ENCODE results near the gene ISCU. TPM values are rescaled to one million over a fixed set of nuclear protein-coding genes. Genes with fewer than 3 reads are reported as not detected.

ISCU gene
- total RNA-seq, 2 donors from 2014 or later: 82.7 to 160 TPM

GRCh38 chr12:108564724-108565123, 2.3 kb downstream of the ISCU start:
- Histone ChIP-seq H3K9me3 (no peaks in the 10 kb centered on the region), H3K4me1 (peaks cover 45% of the 10 kb centered on the region), H3K36me3 (replicated peaks in 1 of 2; ENCODE audit: insufficient read depth in 1 of 2, low read depth in 2 of 2) (peaks cover 0 to 7% of the 10 kb centered on the region in 2 donors), H3K27ac (no peak overlapping the region), H3K4me3 (no peak overlapping the region), H3K27me3 (no peaks in the 10 kb centered on the region)
- no peak for ATAC-seq
- no peak for TF ChIP-seq POLR2A (IDR thresholded peaks at IDR 0.05)
- TF ChIP-seq CTCF (IDR thresholded peaks at IDR 0.05): no peak
- intact Hi-C loops (cut with DNase I): no loop called here
- no peak for DNase-seq

- TF ChIP-seq POLR2A (IDR thresholded peaks at IDR 0.05) (no peak), CTCF (IDR thresholded peaks at IDR 0.05) (no peak)
- Histone ChIP-seq H3K36me3 (replicated peaks in 1 of 2; ENCODE audit: insufficient read depth in 1 of 2, low read depth in 2 of 2) (peaks cover 0 to 7% of the 10 kb centered on the region in 2 donors), H3K4me1 (peaks cover 40% of the 10 kb centered on the region), H3K27ac (peak overlapping the region in 1 of 4 donors; percentile 33), H3K9me3 (no peaks in the 10 kb centered on the region), H3K27me3 (no peaks in the 10 kb centered on the region), H3K4me3 (no peak overlapping the region)
- DNase-seq: no peak
- intact Hi-C loops (cut with DNase I): no loop called here
- 86 to 90% methylated on average over 3 of the region's 3 CpGs for WGBS, 2 donors
- no peak for ATAC-seq
Observed at GRCh38 chr12:108565146-108565545, 2.8 kb downstream of the ISCU start.

- intact Hi-C loops (cut with DNase I): no loop called here
- Histone ChIP-seq H3K27ac (peak overlapping the region; percentile 29 to 61 (median 39)), H3K27me3 (no peaks in the 10 kb centered on the region), H3K4me3 (no peak overlapping the region), H3K9me3 (no peaks in the 10 kb centered on the region), H3K36me3 (replicated peaks in 1 of 2; ENCODE audit: insufficient read depth in 1 of 2, low read depth in 2 of 2) (peaks cover 0 to 7% of the 10 kb centered on the region in 2 donors), H3K4me1 (peaks cover 37% of the 10 kb centered on the region)
- TF ChIP-seq POLR2A (IDR thresholded peaks at IDR 0.05): no peak
- TF ChIP-seq CTCF (IDR thresholded peaks at IDR 0.05): peak in 1 of 7 experiments; percentile 4
- DNase-seq (peak; percentile 83 to 95 (median 90)), ATAC-seq (no peak)
- 6% methylated on average over 2 of the region's 2 CpGs; no CpG with 5 or more reads in 1 of the 2 donors for WGBS, 2 donors
Observed at GRCh38 chr12:108565976-108566375, 3.6 kb downstream of the ISCU start.

GRCh38 chr12:108566452-108566851, 4.1 kb downstream of the ISCU start:
- no peak overlapping the region for H3K4me3 ChIP-seq
- H3K27ac ChIP-seq: peak overlapping the region; percentile 29 to 61 (median 39)
- no peaks in the 10 kb centered on the region for H3K27me3 ChIP-seq
- H3K9me3 ChIP-seq: no peaks in the 10 kb centered on the region
- no peak for DNase-seq
- TF ChIP-seq CTCF (IDR thresholded peaks at IDR 0.05) (no peak), POLR2A (IDR thresholded peaks at IDR 0.05) (no peak)
- intact Hi-C loops (cut with DNase I): no loop called here
- WGBS, 2 donors: 90 to 96% methylated on average over 4 of the region's 4 CpGs
- H3K4me1 ChIP-seq: peaks cover 37% of the 10 kb centered on the region
- ATAC-seq: no peak
- H3K36me3 ChIP-seq (replicated peaks in 1 of 2; ENCODE audit: insufficient read depth in 1 of 2, low read depth in 2 of 2): peaks cover 0 to 7% of the 10 kb centered on the region in 2 donors

Measured in body of pancreas (tissue), 4 donors.